Nephron (organoid): ENCODE results near the gene C10orf67.
"Not testable (repeated sequence)": the region's sequence is repeated elsewhere in the genome, so short reads cannot be mapped to it uniquely, and the experiment has no call there.

Source experiments
- H3K27ac Mint-ChIP-seq, 3 experiments: 2 replicates each; pipeline ENCODE4 v1.8.0; 2020; ENCODE audit warnings: mixed read lengths in 3 of 3, mild to moderate bottlenecking in 2 of 3, moderate library complexity in 1 of 3
- H3K27me3 Mint-ChIP-seq: 2 replicates; pipeline ENCODE4 v1.8.0; 2021; ENCODE audit warnings: low read depth, mild to moderate bottlenecking, moderate library complexity, mixed read lengths
- H3K36me3 Mint-ChIP-seq: 2 replicates; pipeline ENCODE4 v1.8.0; 2020; ENCODE audit warnings: low read depth, mixed read lengths
- H3K4me1 Mint-ChIP-seq: 2 replicates; pipeline ENCODE4 v1.8.0; 2020; ENCODE audit warnings: mixed read lengths
- H3K4me3 Mint-ChIP-seq, 3 experiments: 2 replicates each; pipeline ENCODE4 v1.8.0; 2020; ENCODE audit warnings: mild to moderate bottlenecking in 3 of 3, mixed read lengths in 3 of 3, moderate library complexity in 2 of 3
- H3K9me3 Mint-ChIP-seq: 2 replicates; pipeline ENCODE4 v1.8.0; 2020; ENCODE audit warnings: mixed read lengths
- CTCF ChIP-seq, 3 experiments: fragments of 200-600 bp; sonication (generic); IDR thresholded peaks; one replicate each; pipeline ENCODE4 v1.5.0; 2021; ENCODE audit warnings: antibody characterized with exemption in 3 of 3; ENCODE audit not compliant: unreplicated experiment in 3 of 3

Gene C10orf67

GRCh38 chr10:23283680-23284079 lies 60.9 kb downstream of the C10orf67 start:
- Mint-ChIP-seq H3K27me3 (peaks cover 30% of the 10 kb centered on the region), H3K4me1 (no peaks in the 10 kb centered on the region), H3K27ac (no peak overlapping the region), H3K4me3 (no peak overlapping the region), H3K9me3 (peaks cover 3% of the 10 kb centered on the region), H3K36me3 (no peaks in the 10 kb centered on the region)
- TF ChIP-seq CTCF (IDR thresholded peaks at IDR 0.05; ENCODE audit: unreplicated experiment in 3 of 3) = no peak

GRCh38 chr10:23281044-23281433 lies 63.6 kb downstream of the C10orf67 start:
- H3K27ac Mint-ChIP-seq = no peak overlapping the region
- no peak for TF ChIP-seq CTCF (IDR thresholded peaks at IDR 0.05; ENCODE audit: unreplicated experiment in 3 of 3)
- H3K4me1 Mint-ChIP-seq = no peaks in the 10 kb centered on the region
- H3K9me3 Mint-ChIP-seq = peaks cover 3% of the 10 kb centered on the region
- no peak overlapping the region for H3K4me3 Mint-ChIP-seq
- H3K27me3 Mint-ChIP-seq = peaks cover 29% of the 10 kb centered on the region
- H3K36me3 Mint-ChIP-seq = no peaks in the 10 kb centered on the region

GRCh38 chr10:23280419-23281043 lies 64.1 kb downstream of the C10orf67 start:
- no peaks in the 10 kb centered on the region for H3K36me3 Mint-ChIP-seq
- no peak overlapping the region for H3K4me3 Mint-ChIP-seq
- peaks cover 25% of the 10 kb centered on the region for H3K27me3 Mint-ChIP-seq
- no peak for TF ChIP-seq CTCF (IDR thresholded peaks at IDR 0.05; ENCODE audit: unreplicated experiment in 3 of 3)
- no peak overlapping the region for H3K27ac Mint-ChIP-seq
- peaks cover 4% of the 10 kb centered on the region for H3K9me3 Mint-ChIP-seq
- H3K4me1 Mint-ChIP-seq = no peaks in the 10 kb centered on the region

GRCh38 chr10:23275355-23275754 lies 69.2 kb downstream of the C10orf67 start:
- Mint-ChIP-seq H3K27ac (no peak overlapping the region), H3K4me1 (no peaks in the 10 kb centered on the region), H3K27me3 (peaks cover 6% of the 10 kb centered on the region), H3K36me3 (no peaks in the 10 kb centered on the region), H3K4me3 (no peak overlapping the region), H3K9me3 (peaks cover 20% of the 10 kb centered on the region)
- no peak for TF ChIP-seq CTCF (IDR thresholded peaks at IDR 0.05; ENCODE audit: unreplicated experiment in 3 of 3)

GRCh38 chr10:23274179-23274578 lies 70.4 kb downstream of the C10orf67 start:
- not testable (repeated sequence) for H3K27ac Mint-ChIP-seq, H3K36me3 Mint-ChIP-seq, H3K27me3 Mint-ChIP-seq, H3K4me3 Mint-ChIP-seq, H3K4me1 Mint-ChIP-seq
- H3K9me3 Mint-ChIP-seq = peaks cover 25% of the 10 kb centered on the region

- Mint-ChIP-seq H3K27ac (no peak overlapping the region), H3K4me1 (no peaks in the 10 kb centered on the region), H3K4me3 (no peak overlapping the region), H3K36me3 (no peaks in the 10 kb centered on the region), H3K27me3 (no peaks in the 10 kb centered on the region), H3K9me3 (peaks cover 22% of the 10 kb centered on the region)
- no peak for TF ChIP-seq CTCF (IDR thresholded peaks at IDR 0.05; ENCODE audit: unreplicated experiment in 3 of 3)
Measured at GRCh38 chr10:23270531-23270930, 74.1 kb downstream of the C10orf67 start.
